Gastrocnemius medialis (tissue), 4 donors: ENCODE data around the gene MRPS16. TPM values are rescaled to one million over a fixed set of nuclear protein-coding genes. Genes with fewer than 3 reads are reported as not detected.

ENCODE experiments used
- ATAC-seq, 2 donors: fragments of 150-250 bp; one replicate each; pipeline ENCODE4 v1.9.1; 2016
- DNase-seq, 2 donors: peaks; one replicate each; pipeline ENCODE4 v3.0.0-alpha.2; 2019
- H3K27ac ChIP-seq, 4 donors: fragments of 200-600 bp; sonication (generic); 1 replicate in 1 of 4; 2 replicates in 3 of 4; pipeline ENCODE4 v1.5.1; 2016 to 2018; ENCODE audit warnings: mild to moderate bottlenecking in 2 of 4, moderate library complexity in 1 of 4
- H3K27me3 ChIP-seq, 3 donors: fragments of 200-600 bp; sonication (generic) in 2 of 3; 1 replicate in 1 of 3; 2 replicates in 2 of 3; pipeline versions ENCODE4 v1.5.1 to v1.6.0; 2016 to 2019; ENCODE audit warnings: mild to moderate bottlenecking in 1 of 3, moderate library complexity in 1 of 3
- H3K36me3 ChIP-seq, 2 donors: fragments of 200-600 bp; sonication (generic) in 1 of 2; one replicate each; pipeline ENCODE4 v1.5.1; 2017 to 2018
- H3K4me1 ChIP-seq, 2 donors: fragments of 200-600 bp; sonication (generic) in 1 of 2; one replicate each; pipeline ENCODE4 v1.5.1; 2016 to 2017; ENCODE audit warnings: mild to moderate bottlenecking in 2 of 2
- H3K4me3 ChIP-seq, 4 donors: fragments of 200-600 bp; sonication (generic) in 3 of 4; 1 replicate in 1 of 4; 2 replicates in 3 of 4; pipeline ENCODE4 v1.5.1; 2016 to 2019; ENCODE audit warnings: mild to moderate bottlenecking in 2 of 4
- H3K9me3 ChIP-seq, 3 donors: fragments of 200-600 bp; sonication (generic) in 2 of 3; 1 replicate in 1 of 3; 2 replicates in 2 of 3; pipeline ENCODE4 v1.5.1; 2016 to 2019
- CTCF ChIP-seq, 5 experiments: fragments of 450-650 bp in 3 of 5; fragments of 200-600 bp in 2 of 5; sonication (generic) in 2 of 5; IDR thresholded peaks in 4 of 5; conservative IDR thresholded peaks in 1 of 5; 1 replicate in 4 of 5; 2 replicates in 1 of 5; pipeline ENCODE4 v1.5.1; 2016 to 2019; ENCODE audit warnings: antibody characterized with exemption in 5 of 5, mild to moderate bottlenecking in 3 of 5, moderate library complexity in 3 of 5
- POLR2A ChIP-seq, 2 donors: fragments of 450-650 bp; IDR thresholded peaks; one replicate each; pipeline ENCODE4 v1.6.1; 2017; ENCODE audit warnings: antibody characterized with exemption in 2 of 2, mild to moderate bottlenecking in 2 of 2, moderate library complexity in 2 of 2
- in situ Hi-C, 4 donors: fragments of 200-750 bp; cut with MboI; loops; one replicate each; pipeline versions ENCODE4 v1.15.0 to v1.8.0; 2017; ENCODE audit warnings: low sequenced_read_pairs in 4 of 4
- intact Hi-C: fragments of 100-400 bp; cut with DNase I; formaldehyde crosslinking; loops from one replicate; pipeline ENCODE4 v1.15.1; 2023; ENCODE audit warnings: low total_unique reads
- total RNA-seq, 4 donors: library from RNA; depleted of rRNA; stranded (reverse); fragments of >200 nt; gene quantifications; one replicate each; pipeline versions ENCODE4 v1.1.0 to v1.2.3, GENCODE V29; 2016

Gene MRPS16
- total RNA-seq, 4 donors from 2014 or later: 73.2 to 104 (median 79.6) TPM

- H3K4me1 ChIP-seq: no peaks in the 10 kb centered on the region
- in situ Hi-C loops: no loop called here
- peaks cover 0 to 11% of the 10 kb centered on the region in 2 donors for H3K36me3 ChIP-seq
- no peaks in the 10 kb centered on the region for H3K9me3 ChIP-seq
- TF ChIP-seq POLR2A (IDR thresholded peaks at IDR 0.05) (no peak), CTCF (IDR thresholded peaks at IDR 0.05 in 4 of 5, conservative IDR thresholded peaks at IDR 0.05 in 1 of 5) (no peak)
- H3K27ac ChIP-seq: no peak overlapping the region
- no peak for DNase-seq
- intact Hi-C loops: no loop called here
- no peak for ATAC-seq
- H3K4me3 ChIP-seq: no peak overlapping the region
- no peaks in the 10 kb centered on the region for H3K27me3 ChIP-seq
Observed at GRCh38 chr10:73210395-73211105, 41.9 kb downstream of the MRPS16 start.

GRCh38 chr10:73209705-73210104 lies 42.7 kb downstream of the MRPS16 start:
- Histone ChIP-seq H3K27me3 (no peaks in the 10 kb centered on the region), H3K4me1 (no peaks in the 10 kb centered on the region), H3K36me3 (peaks cover 0 to 11% of the 10 kb centered on the region in 2 donors), H3K9me3 (no peaks in the 10 kb centered on the region), H3K27ac (no peak overlapping the region), H3K4me3 (no peak overlapping the region)
- DNase-seq: no peak
- TF ChIP-seq CTCF (IDR thresholded peaks at IDR 0.05 in 4 of 5, conservative IDR thresholded peaks at IDR 0.05 in 1 of 5) (no peak), POLR2A (IDR thresholded peaks at IDR 0.05) (no peak)
- in situ Hi-C loops (no loop called here), intact Hi-C loops (no loop called here)
- ATAC-seq: no peak

GRCh38 chr10:73207883-73208282 lies 44.6 kb downstream of the MRPS16 start:
- no peaks in the 10 kb centered on the region for H3K9me3 ChIP-seq
- DNase-seq (peak in 1 of 2 donors; percentile 18), ATAC-seq (no peak)
- in situ Hi-C loops: no loop called here
- no peaks in the 10 kb centered on the region for H3K4me1 ChIP-seq
- H3K27ac ChIP-seq: no peak overlapping the region
- no peaks in the 10 kb centered on the region for H3K27me3 ChIP-seq
- intact Hi-C loops: no loop called here
- H3K36me3 ChIP-seq: peaks cover 0 to 11% of the 10 kb centered on the region in 2 donors
- TF ChIP-seq CTCF (IDR thresholded peaks at IDR 0.05 in 4 of 5, conservative IDR thresholded peaks at IDR 0.05 in 1 of 5) (no peak), POLR2A (IDR thresholded peaks at IDR 0.05) (no peak)
- no peak overlapping the region for H3K4me3 ChIP-seq

- no peak for DNase-seq
- H3K27me3 ChIP-seq: no peaks in the 10 kb centered on the region
- in situ Hi-C loops: no loop called here
- H3K4me1 ChIP-seq: no peaks in the 10 kb centered on the region
- no peaks in the 10 kb centered on the region for H3K9me3 ChIP-seq
- H3K27ac ChIP-seq: no peak overlapping the region
- TF ChIP-seq CTCF (IDR thresholded peaks at IDR 0.05 in 4 of 5, conservative IDR thresholded peaks at IDR 0.05 in 1 of 5): no peak
- no peak for TF ChIP-seq POLR2A (IDR thresholded peaks at IDR 0.05)
- peaks cover 0 to 11% of the 10 kb centered on the region in 2 donors for H3K36me3 ChIP-seq
- intact Hi-C loops: no loop called here
- no peak overlapping the region for H3K4me3 ChIP-seq
- ATAC-seq: no peak
Observed at GRCh38 chr10:73206385-73206784, 46.1 kb downstream of the MRPS16 start.

- no peaks in the 10 kb centered on the region for H3K27me3 ChIP-seq
- no peak overlapping the region for H3K27ac ChIP-seq
- intact Hi-C loops: no loop called here
- no peaks in the 10 kb centered on the region for H3K9me3 ChIP-seq
- ATAC-seq: no peak
- in situ Hi-C loops: no loop called here
- no peak for DNase-seq
- H3K4me1 ChIP-seq: no peaks in the 10 kb centered on the region
- TF ChIP-seq POLR2A (IDR thresholded peaks at IDR 0.05) (no peak), CTCF (IDR thresholded peaks at IDR 0.05 in 4 of 5, conservative IDR thresholded peaks at IDR 0.05 in 1 of 5) (no peak)
- no peak overlapping the region for H3K4me3 ChIP-seq
- peaks cover 0 to 11% of the 10 kb centered on the region in 2 donors for H3K36me3 ChIP-seq
Observed at GRCh38 chr10:73205890-73206289, 46.6 kb downstream of the MRPS16 start.
